Lung (tissue), 12 donors: ENCODE measurements around the gene POLD1. TPM values are rescaled to one million over a fixed set of nuclear protein-coding genes. Genes with fewer than 3 reads are reported as not detected.

ENCODE experiments used
- ATAC-seq: fragments of 200-7000 bp; cut with Tn5 transposase; one replicate; pipeline ENCODE4 v1.9.1; 2020; ENCODE audit warnings: moderate number of reproducible peaks; ENCODE audit not compliant: insufficient read depth, low FRiP score
- DNase-seq, 3 donors: peaks; one replicate each; pipeline ENCODE4 v3.0.0-alpha.2; 2013 to 2017
- H3K27ac ChIP-seq, 2 donors: one replicate each; pipeline ENCODE4 v1.5.1; 2013; ENCODE audit warnings: mild to moderate bottlenecking in 2 of 2, moderate library complexity in 2 of 2, control low read depth in 1 of 2, inconsistent platforms in 1 of 2, low read depth in 1 of 2, low read length in 1 of 2
- H3K27me3 ChIP-seq, 3 donors: one replicate each; pipeline ENCODE4 v1.5.1; 2013; ENCODE audit warnings: low read length in 2 of 3; ENCODE audit not compliant: control insufficient read depth in 3 of 3, insufficient read depth in 3 of 3
- H3K36me3 ChIP-seq, 4 donors: one replicate each; pipeline ENCODE4 v1.5.1; 2013; ENCODE audit warnings: low read length in 4 of 4, mild to moderate bottlenecking in 1 of 4, moderate library complexity in 1 of 4; ENCODE audit not compliant: control insufficient read depth in 4 of 4, insufficient read depth in 4 of 4
- H3K4me1 ChIP-seq, 5 donors: one replicate each; pipeline ENCODE4 v1.5.1; 2013; ENCODE audit warnings: low read length in 5 of 5, mild to moderate bottlenecking in 2 of 5, moderate library complexity in 1 of 5; ENCODE audit not compliant: control insufficient read depth in 5 of 5, insufficient read depth in 5 of 5
- H3K4me3 ChIP-seq: one replicate; pipeline ENCODE4 v1.5.1; 2013; ENCODE audit warnings: mild to moderate bottlenecking, control low read depth, moderate library complexity
- H3K9ac ChIP-seq, 2 donors: one replicate each; pipeline ENCODE4 v1.5.1; 2013; ENCODE audit warnings: low read length in 2 of 2, control low read depth in 1 of 2; ENCODE audit not compliant: insufficient read depth in 1 of 2
- H3K9me3 ChIP-seq, 4 donors: one replicate each; pipeline ENCODE4 v1.5.1; 2013; ENCODE audit warnings: low read length in 3 of 4, mild to moderate bottlenecking in 1 of 4, moderate library complexity in 1 of 4; ENCODE audit not compliant: control insufficient read depth in 4 of 4, insufficient read depth in 3 of 4
- WGBS, 2 donors: extraction: QIAGEN DNeasy Blood & Tissue Kit; methylation state at CpG; one replicate each; pipeline ENCODE4 v1.1.7; 2013; 5-methylcytosine and 5-hydroxymethylcytosine counted together
- polyA plus RNA-seq, 2 donors: library from polyadenylated mRNA; stranded (reverse); fragments of 200-250 nt; gene quantifications; one replicate each; pipeline ENCODE4 v1.2.1, GENCODE V29; 2013
- total RNA-seq, 2 donors: library from RNA; depleted of rRNA in 1 of 2; stranded (reverse); fragments of >200 nt in 1 of 2; gene quantifications; one replicate each; pipeline ENCODE4 v1.2.1, GENCODE V29; 2014 to 2021
- TF ChIP-seq, protein P1 (sequence below): IDR thresholded peaks from 2 replicates; pipeline ENCODE4 v1.5.1; 2012; ENCODE audit warnings: mild to moderate bottlenecking; ENCODE audit errors: control extremely low read depth, extremely low read depth
- donor health status: control.
- donor health status: control.
- donor health status: Bipolar disorder and iron deficiency.
- donor health status: healthy.
- donor health status: DM: yes; HTN: yes; CAD: no.

Gene POLD1
- total and polyA plus RNA-seq, 4 donors, result 20.2 to 55.1 (median 39.0) TPM

DNA sequence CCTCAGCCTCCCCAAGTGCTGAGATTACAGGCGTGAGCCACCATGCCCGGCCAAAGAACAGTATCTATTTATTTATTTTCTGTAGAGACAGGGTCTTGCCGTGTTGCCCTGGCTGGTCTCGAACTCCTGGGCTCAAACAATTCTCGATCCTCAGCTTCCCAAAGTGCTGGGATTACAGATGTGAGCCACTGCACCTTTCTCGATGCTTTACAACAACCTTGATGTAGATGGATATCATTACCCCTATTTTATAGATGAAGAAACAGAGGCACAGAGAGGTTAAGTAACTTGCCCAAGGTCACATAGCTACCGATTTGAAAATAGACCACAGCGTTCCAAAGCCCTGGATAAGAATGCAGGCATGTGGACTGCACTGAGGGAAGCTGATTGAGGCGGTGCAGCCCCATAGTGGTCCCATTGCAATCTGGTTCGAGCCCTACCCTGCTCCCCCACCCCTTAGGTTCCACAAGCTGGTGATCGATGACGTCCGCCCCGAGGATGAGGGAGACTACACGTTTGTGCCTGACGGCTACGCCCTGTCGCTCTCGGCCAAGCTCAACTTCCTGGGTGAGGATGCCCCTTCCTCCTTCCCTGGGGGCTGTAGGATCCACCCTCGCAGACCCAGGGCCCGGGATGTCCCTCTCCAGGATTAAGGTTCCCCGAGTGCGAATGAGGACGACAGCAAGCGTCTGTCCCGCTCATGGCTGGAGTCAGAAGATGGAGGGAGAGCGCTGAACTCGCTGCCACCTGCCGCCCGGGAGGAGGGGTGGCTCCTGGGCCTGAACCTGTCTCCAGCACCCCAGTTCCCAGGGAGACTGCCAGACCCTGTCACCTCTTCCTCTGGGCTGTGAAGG is 66.4 kb downstream of the POLD1 start:
- 63% methylated on average over 29 to 30 of the region's 30 CpGs for WGBS, 2 donors
- ATAC-seq, result no peak

DNA sequence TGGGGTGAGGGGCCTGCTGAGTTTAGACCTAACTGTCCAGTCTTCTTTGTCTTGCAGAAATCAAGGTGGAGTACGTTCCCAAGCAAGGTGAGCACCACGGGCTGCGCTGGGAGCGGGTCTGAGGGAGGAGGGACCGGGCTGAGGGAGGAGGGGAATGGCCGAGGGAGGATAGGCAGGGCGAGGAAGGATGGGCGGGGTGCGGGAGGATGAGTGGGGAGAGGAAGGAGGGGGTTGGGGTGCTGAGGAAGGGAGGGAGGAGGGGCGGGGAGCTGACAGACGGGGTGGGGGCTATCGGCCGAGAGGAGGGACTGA is 67.0 kb downstream of the POLD1 start:
- Histone ChIP-seq H3K27ac (no peak overlapping the region), H3K4me3 (no peak overlapping the region), H3K36me3 (no peaks in the 10 kb centered on the region), H3K27me3 (peaks cover 0 to 13% (median 0%) of the 10 kb centered on the region in 3 donors), H3K4me1 (no peaks in the 10 kb centered on the region), H3K9ac (no peak overlapping the region), H3K9me3 (peaks cover 0 to 6% (median 0%) of the 10 kb centered on the region in 4 donors)
- DNase-seq (no peak), ATAC-seq (no peak)
- WGBS, 2 donors, result 38 to 44% methylated on average over 13 of the region's 13 CpGs
- TF ChIP-seq, protein P1, sequence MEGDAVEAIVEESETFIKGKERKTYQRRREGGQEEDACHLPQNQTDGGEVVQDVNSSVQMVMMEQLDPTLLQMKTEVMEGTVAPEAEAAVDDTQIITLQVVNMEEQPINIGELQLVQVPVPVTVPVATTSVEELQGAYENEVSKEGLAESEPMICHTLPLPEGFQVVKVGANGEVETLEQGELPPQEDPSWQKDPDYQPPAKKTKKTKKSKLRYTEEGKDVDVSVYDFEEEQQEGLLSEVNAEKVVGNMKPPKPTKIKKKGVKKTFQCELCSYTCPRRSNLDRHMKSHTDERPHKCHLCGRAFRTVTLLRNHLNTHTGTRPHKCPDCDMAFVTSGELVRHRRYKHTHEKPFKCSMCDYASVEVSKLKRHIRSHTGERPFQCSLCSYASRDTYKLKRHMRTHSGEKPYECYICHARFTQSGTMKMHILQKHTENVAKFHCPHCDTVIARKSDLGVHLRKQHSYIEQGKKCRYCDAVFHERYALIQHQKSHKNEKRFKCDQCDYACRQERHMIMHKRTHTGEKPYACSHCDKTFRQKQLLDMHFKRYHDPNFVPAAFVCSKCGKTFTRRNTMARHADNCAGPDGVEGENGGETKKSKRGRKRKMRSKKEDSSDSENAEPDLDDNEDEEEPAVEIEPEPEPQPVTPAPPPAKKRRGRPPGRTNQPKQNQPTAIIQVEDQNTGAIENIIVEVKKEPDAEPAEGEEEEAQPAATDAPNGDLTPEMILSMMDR, result no peak

More for the DNA sequence above, 66.4 kb downstream of the POLD1 start:
- Histone ChIP-seq H3K27ac (no peak overlapping the region), H3K9ac (no peak overlapping the region), H3K36me3 (no peaks in the 10 kb centered on the region), H3K4me1 (no peaks in the 10 kb centered on the region), H3K27me3 (peaks cover 0 to 13% (median 0%) of the 10 kb centered on the region in 3 donors), H3K4me3 (no peak overlapping the region), H3K9me3 (peaks cover 0 to 6% (median 0%) of the 10 kb centered on the region in 4 donors)
- DNase-seq, result no peak
- TF ChIP-seq, protein P1, result no peak

DNA sequence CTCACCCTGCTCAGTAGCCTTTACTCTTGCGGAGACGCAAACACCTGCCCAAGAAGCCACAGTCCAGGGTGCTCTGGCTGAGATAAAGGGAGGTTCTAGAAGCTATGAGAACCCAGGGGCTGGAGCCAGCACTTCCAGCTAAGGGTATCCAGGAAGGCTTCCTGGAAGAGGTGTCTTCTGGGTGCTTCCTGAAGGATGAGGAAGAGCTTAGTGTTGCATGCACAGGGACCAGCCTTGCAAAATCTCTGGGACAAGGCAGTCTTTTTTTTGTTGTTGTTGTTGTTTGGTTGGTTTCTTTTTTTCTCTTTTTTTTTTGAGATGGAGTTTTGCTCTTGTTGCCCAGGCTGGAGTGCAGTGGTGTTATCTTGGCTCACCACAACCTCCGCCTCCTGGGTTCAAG is 69.1 kb downstream of the POLD1 start:
- H3K27me3 ChIP-seq, result peaks cover 0 to 20% (median 0%) of the 10 kb centered on the region in 3 donors
- no peak for ATAC-seq
- TF ChIP-seq, protein P1, result no peak
- WGBS, 2 donors, result 96 to 97% methylated on average over 3 of the region's 3 CpGs
- no peak overlapping the region for H3K4me3 ChIP-seq
- H3K36me3 ChIP-seq, result no peaks in the 10 kb centered on the region
- H3K27ac ChIP-seq, result no peak overlapping the region
- peaks cover 0 to under 1% (median 0%) of the 10 kb centered on the region in 5 donors for H3K4me1 ChIP-seq
- DNase-seq, result no peak
- peaks cover 0 to under 1% (median 0%) of the 10 kb centered on the region in 4 donors for H3K9me3 ChIP-seq
- no peak overlapping the region for H3K9ac ChIP-seq
